Ovary (tissue), 9 donors: ENCODE measurements around the gene TMEM178A. TPM values are rescaled to one million over a fixed set of nuclear protein-coding genes. Genes with fewer than 3 reads are reported as not detected.

Experiments used
- DNase-seq, 5 donors: peaks; one replicate each; pipeline ENCODE4 v3.0.0-alpha.2; 2019 to 2020
- H3K27ac ChIP-seq, 2 donors: fragments of 200-600 bp; one replicate each; pipeline versions ENCODE4 v1.5.1 to v1.8.0; 2019 to 2022
- H3K27me3 ChIP-seq: fragments of 200-600 bp; one replicate; pipeline ENCODE4 v1.8.0; 2022
- H3K36me3 ChIP-seq: fragments of 200-600 bp; sonication (generic); one replicate; pipeline ENCODE4 v1.5.1; 2019
- H3K4me1 ChIP-seq: one replicate; pipeline ENCODE4 v1.8.1; 2013; ENCODE audit warnings: mild to moderate bottlenecking, moderate library complexity; ENCODE audit not compliant: insufficient read depth
- H3K4me3 ChIP-seq: fragments of 200-600 bp; sonication (generic); one replicate; pipeline ENCODE4 v1.5.1; 2017
- H3K9me3 ChIP-seq, 2 donors: fragments of 200-600 bp in 1 of 2; sonication (generic) in 1 of 2; one replicate each; pipeline versions ENCODE4 v1.5.1 to v1.8.1; 2013 to 2019; ENCODE audit warnings: mild to moderate bottlenecking in 1 of 2, moderate library complexity in 1 of 2
- EP300 ChIP-seq: sonication (generic); formaldehyde crosslinking; IDR thresholded peaks from one replicate; pipeline ENCODE4 v1.6.1; 2017; ENCODE audit warnings: antibody characterized with exemption
- POLR2A ChIP-seq: fragments of 450-650 bp; IDR thresholded peaks from one replicate; pipeline ENCODE4 v1.6.1; 2017; ENCODE audit warnings: antibody characterized with exemption, mild to moderate bottlenecking, moderate library complexity
- WGBS, 3 donors: extraction: QIAGEN DNeasy Blood & Tissue Kit in 1 of 3; methylation state at CpG; one replicate each; pipeline versions ENCODE4 v1.1.5 to v1.1.7; 2013 to 2017; 5-methylcytosine and 5-hydroxymethylcytosine counted together
- intact Hi-C, 4 donors: fragments of 100-400 bp; cut with DNase I; formaldehyde crosslinking; loops; one replicate each; pipeline versions ENCODE4 v1.11.0 to v1.15.1; 2022 to 2023
- polyA plus RNA-seq, 2 donors: library from polyadenylated mRNA; stranded (reverse); fragments of 200-250 nt in 1 of 2; fragments of 350-450 nt in 1 of 2; fragmentation: Illumina TruSeq in 1 of 2; extraction: RNeasy Lipid Tissue Mini Kit (QIAGEN cat#74804) in 1 of 2; gene quantifications; one replicate each; pipeline ENCODE4 v1.2.3, GENCODE V29; 2013 to 2014
- total RNA-seq, 7 donors: library from RNA; depleted of rRNA in 2 of 7; stranded (reverse); fragments of >200 nt in 2 of 7; fragmentation: NEBNext Ultra II Directional in 3 of 7; extraction: Animal tissue kit (Norgen Biotek cat#: 25700) in 3 of 7; gene quantifications; one replicate each; pipeline versions ENCODE4 v1.1.0 to v1.2.4, GENCODE V29; 2016 to 2023
- TF ChIP-seq, protein P1 (sequence below), 3 donors: fragments of 450-650 bp in 2 of 3; fragments of 200-600 bp in 1 of 3; IDR thresholded peaks; one replicate each; pipeline versions ENCODE4 v1.5.1 to v1.8.0; 2016 to 2022; ENCODE audit warnings: antibody characterized with exemption in 3 of 3, mild to moderate bottlenecking in 1 of 3
- donor health status: DM: no; HTN: no; CAD: no; lungs with moderate emphysema.
- donor health status: DM: no; HTN: no; CAD: no.
- donor health status: Bipolar disorder and iron deficiency.
- donor health status: DM: yes; HTN: yes; CAD: no.
- donor health status: DM: no; HTN: no; CAD: no.
- donor health status: DM: yes; HTN: yes; CAD: no.

Gene TMEM178A
- total and polyA plus RNA-seq, 9 donors, result 1.7 to 7.0 (median 2.6) TPM

DNA sequence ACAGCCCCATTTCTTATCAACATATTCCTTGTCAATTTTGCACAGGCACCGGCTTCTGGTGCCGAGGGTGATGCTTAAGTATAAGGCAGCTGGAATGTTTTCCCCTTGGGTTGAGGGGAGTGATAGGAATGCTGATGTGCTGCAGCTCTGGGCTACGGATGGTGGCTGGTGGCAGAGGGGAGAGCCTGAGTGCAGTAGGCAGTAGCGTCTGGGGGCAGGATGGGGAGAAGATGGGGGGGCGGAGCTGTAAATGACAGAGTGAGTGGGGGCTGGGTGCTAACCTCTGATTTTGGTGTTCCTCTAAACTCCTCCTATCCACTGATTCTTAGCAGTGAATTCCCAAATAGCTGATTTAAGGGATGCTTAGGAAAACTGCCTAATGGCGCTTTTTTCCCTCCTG lies 20.7 kb downstream of the TMEM178A start:
- Histone ChIP-seq H3K27ac (no peak overlapping the region), H3K27me3 (no peaks in the 10 kb centered on the region), H3K4me1 (no peaks in the 10 kb centered on the region), H3K4me3 (no peak overlapping the region), H3K36me3 (no peaks in the 10 kb centered on the region), H3K9me3 (no peaks in the 10 kb centered on the region)
- intact Hi-C loops, result no loop called here
- WGBS, 3 donors, result 59 to 73% (median 67%) methylated on average over 6 of the region's 6 CpGs
- TF ChIP-seq EP300 (no peak), POLR2A (no peak)
- TF ChIP-seq, protein P1, sequence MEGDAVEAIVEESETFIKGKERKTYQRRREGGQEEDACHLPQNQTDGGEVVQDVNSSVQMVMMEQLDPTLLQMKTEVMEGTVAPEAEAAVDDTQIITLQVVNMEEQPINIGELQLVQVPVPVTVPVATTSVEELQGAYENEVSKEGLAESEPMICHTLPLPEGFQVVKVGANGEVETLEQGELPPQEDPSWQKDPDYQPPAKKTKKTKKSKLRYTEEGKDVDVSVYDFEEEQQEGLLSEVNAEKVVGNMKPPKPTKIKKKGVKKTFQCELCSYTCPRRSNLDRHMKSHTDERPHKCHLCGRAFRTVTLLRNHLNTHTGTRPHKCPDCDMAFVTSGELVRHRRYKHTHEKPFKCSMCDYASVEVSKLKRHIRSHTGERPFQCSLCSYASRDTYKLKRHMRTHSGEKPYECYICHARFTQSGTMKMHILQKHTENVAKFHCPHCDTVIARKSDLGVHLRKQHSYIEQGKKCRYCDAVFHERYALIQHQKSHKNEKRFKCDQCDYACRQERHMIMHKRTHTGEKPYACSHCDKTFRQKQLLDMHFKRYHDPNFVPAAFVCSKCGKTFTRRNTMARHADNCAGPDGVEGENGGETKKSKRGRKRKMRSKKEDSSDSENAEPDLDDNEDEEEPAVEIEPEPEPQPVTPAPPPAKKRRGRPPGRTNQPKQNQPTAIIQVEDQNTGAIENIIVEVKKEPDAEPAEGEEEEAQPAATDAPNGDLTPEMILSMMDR (IDR thresholded peaks at IDR 0.05), result no peak
- no peak for DNase-seq

DNA sequence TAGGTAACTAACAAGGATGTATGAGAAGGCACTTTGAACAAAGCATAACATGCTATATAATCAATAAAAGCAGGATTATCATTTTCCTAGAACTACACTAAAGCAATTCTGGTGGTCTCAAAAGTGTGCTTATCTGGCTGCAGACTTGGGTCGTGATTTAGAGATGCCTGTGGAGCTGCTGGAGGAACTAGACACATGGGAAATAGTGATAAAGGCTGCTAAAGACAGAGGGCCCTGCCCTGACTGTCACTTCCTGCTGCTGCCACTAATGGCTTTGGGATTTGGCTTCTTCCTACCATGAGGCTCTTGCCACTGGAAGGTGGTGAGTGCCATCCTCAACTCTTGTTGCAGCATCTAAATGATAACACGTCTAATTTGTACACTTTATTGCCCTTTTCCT lies 22.5 kb downstream of the TMEM178A start:
- Histone ChIP-seq H3K27ac (no peak overlapping the region), H3K4me3 (no peak overlapping the region), H3K9me3 (no peaks in the 10 kb centered on the region), H3K4me1 (no peaks in the 10 kb centered on the region), H3K27me3 (no peaks in the 10 kb centered on the region), H3K36me3 (no peaks in the 10 kb centered on the region)
- no peak for DNase-seq
- intact Hi-C loops, result no loop called here
- TF ChIP-seq POLR2A (no peak), EP300 (no peak)
- TF ChIP-seq, protein P1 (IDR thresholded peaks at IDR 0.05), result no peak
- WGBS, 3 donors, result 64 to 71% (median 66%) methylated on average over 2 of the region's 2 CpGs

DNA sequence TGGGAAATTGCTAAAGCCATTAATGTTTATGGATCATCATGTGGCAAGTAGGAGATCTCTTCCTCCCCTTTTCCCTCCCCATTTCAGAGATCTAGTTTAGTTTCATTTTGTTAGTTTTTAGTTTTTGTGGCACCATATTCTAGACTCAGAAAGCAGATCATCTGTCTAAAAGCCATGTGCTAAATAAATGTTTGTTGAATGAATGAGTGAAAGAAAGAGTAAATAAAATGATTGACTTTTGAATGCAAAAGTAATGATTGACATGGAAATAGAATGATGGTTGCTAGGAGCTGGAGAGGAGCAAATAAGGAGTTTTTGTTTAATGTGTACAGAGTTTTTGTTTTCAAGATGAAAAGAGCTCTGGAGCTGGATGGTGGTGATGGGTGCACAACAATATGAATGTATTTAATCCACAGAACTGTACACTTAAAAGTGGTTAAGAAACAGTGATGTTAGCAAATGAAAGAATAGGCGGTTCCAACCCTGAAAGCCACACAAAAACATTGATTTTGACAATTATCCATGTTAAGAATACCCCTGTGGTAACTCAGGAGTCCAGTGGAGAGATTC lies 23.6 kb downstream of the TMEM178A start:
- TF ChIP-seq EP300 (no peak), POLR2A (no peak)
- TF ChIP-seq, protein P1 (IDR thresholded peaks at IDR 0.05), result no peak
- no peak overlapping the region for H3K27ac ChIP-seq
- WGBS, 3 donors, result 93 to 97% (median 93%) methylated on average over 1 of the region's 1 CpG

DNA sequence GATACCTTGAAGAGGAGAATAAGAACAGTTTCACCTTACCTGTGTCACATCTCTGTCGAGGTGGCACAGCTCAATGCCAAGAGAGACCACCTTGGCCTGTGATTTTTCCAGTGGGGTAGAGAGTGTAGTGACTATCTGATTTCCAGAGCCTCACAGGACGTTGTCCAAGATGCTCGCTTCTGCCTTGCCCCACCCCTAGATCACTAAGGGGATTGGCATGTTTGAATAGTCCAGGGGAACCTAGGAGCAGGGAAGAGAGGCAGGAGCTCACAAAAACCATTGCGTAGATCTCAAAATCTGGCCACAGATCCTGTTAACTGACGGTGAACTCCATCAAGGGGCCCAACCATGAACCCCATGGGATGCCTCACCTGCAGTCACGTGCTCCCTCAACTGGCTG lies 24.2 kb downstream of the TMEM178A start:
- H3K36me3 ChIP-seq, result no peaks in the 10 kb centered on the region
- no peaks in the 10 kb centered on the region for H3K9me3 ChIP-seq
- no peak overlapping the region for H3K4me3 ChIP-seq
- H3K4me1 ChIP-seq, result no peaks in the 10 kb centered on the region
- intact Hi-C loops, result no loop called here
- H3K27me3 ChIP-seq, result no peaks in the 10 kb centered on the region
- no peak for DNase-seq
- TF ChIP-seq EP300 (no peak), POLR2A (no peak)
- TF ChIP-seq, protein P1 (IDR thresholded peaks at IDR 0.05), result no peak
- 92 to 98% (median 93%) methylated on average over 6 of the region's 6 CpGs for WGBS, 3 donors
- H3K27ac ChIP-seq, result no peak overlapping the region

More for the DNA sequence above, 23.6 kb downstream of the TMEM178A start:
- Histone ChIP-seq H3K4me3 (no peak overlapping the region), H3K36me3 (no peaks in the 10 kb centered on the region), H3K27me3 (no peaks in the 10 kb centered on the region), H3K4me1 (no peaks in the 10 kb centered on the region), H3K9me3 (no peaks in the 10 kb centered on the region)
- no peak for DNase-seq
- intact Hi-C loops, result no loop called here
